Vagina (tissue), 2 donors: ENCODE data around the gene EEF1G.

Experiments used
- POLR2A ChIP-seq, 2 donors: fragments of 450-650 bp; IDR thresholded peaks; one replicate each; pipeline ENCODE4 v1.6.1; 2017; ENCODE audit warnings: antibody characterized with exemption in 2 of 2, mild to moderate bottlenecking in 2 of 2, moderate library complexity in 2 of 2
- POLR2AphosphoS5 ChIP-seq, 2 donors: sonication (generic); formaldehyde crosslinking; IDR thresholded peaks; one replicate each; pipeline ENCODE4 v1.9.0; 2017; ENCODE audit warnings: antibody characterized with exemption in 2 of 2, mild to moderate bottlenecking in 2 of 2, low read depth in 1 of 2; ENCODE audit not compliant: insufficient read depth in 1 of 2
- TF ChIP-seq, protein P1 (sequence below), 3 experiments: fragments of 450-650 bp in 2 of 3; fragments of 200-600 bp in 1 of 3; sonication (generic) in 1 of 3; IDR thresholded peaks; one replicate each; pipeline ENCODE4 v1.5.1; 2017 to 2019; ENCODE audit warnings: antibody characterized with exemption in 3 of 3, mild to moderate bottlenecking in 2 of 3, moderate library complexity in 2 of 3

GRCh38 chr11:62611705-62612365 lies 38.1 kb upstream of the EEF1G start:
- TF ChIP-seq POLR2A (IDR thresholded peaks at IDR 0.05): peak in 1 of 2 donors; percentile 22
- TF ChIP-seq, protein P1, sequence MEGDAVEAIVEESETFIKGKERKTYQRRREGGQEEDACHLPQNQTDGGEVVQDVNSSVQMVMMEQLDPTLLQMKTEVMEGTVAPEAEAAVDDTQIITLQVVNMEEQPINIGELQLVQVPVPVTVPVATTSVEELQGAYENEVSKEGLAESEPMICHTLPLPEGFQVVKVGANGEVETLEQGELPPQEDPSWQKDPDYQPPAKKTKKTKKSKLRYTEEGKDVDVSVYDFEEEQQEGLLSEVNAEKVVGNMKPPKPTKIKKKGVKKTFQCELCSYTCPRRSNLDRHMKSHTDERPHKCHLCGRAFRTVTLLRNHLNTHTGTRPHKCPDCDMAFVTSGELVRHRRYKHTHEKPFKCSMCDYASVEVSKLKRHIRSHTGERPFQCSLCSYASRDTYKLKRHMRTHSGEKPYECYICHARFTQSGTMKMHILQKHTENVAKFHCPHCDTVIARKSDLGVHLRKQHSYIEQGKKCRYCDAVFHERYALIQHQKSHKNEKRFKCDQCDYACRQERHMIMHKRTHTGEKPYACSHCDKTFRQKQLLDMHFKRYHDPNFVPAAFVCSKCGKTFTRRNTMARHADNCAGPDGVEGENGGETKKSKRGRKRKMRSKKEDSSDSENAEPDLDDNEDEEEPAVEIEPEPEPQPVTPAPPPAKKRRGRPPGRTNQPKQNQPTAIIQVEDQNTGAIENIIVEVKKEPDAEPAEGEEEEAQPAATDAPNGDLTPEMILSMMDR (IDR thresholded peaks at IDR 0.05): no peak
- TF ChIP-seq POLR2AphosphoS5 (IDR thresholded peaks at IDR 0.05; ENCODE audit: insufficient read depth in 1 of 2, low read depth in 1 of 2): peak in 1 of 2 donors; percentile 48
